ENCODE data around the gene NT5DC1.
"Not testable (repeated sequence)": the region's sequence is repeated elsewhere in the genome, so short reads cannot be mapped to it uniquely, and the experiment has no call there.

The NT5DC1 gene

GRCh38 chr6:116280933-116281316, 180.3 kb downstream of the NT5DC1 start:
- no peak for DNase-seq

GRCh38 chr6:116282698-116283097, 182.0 kb downstream of the NT5DC1 start:
- DNase-seq, result no peak

GRCh38 chr6:116283191-116283590, 182.5 kb downstream of the NT5DC1 start:
- DNase-seq, result no peak

GRCh38 chr6:116284984-116285383, 184.3 kb downstream of the NT5DC1 start:
- not testable (repeated sequence) for DNase-seq

- DNase-seq, result no peak
Observed at GRCh38 chr6:116286773-116287358, 186.2 kb downstream of the NT5DC1 start.

GRCh38 chr6:116287689-116288282, 187.1 kb downstream of the NT5DC1 start:
- DNase-seq, result peak in 1 of 2 experiments; percentile 53

GRCh38 chr6:116289876-116290275, 189.2 kb downstream of the NT5DC1 start:
- no peak for DNase-seq

- DNase-seq, result no peak
Observed at GRCh38 chr6:116290799-116291198, 190.1 kb downstream of the NT5DC1 start.

- DNase-seq, result no peak
Observed at GRCh38 chr6:116291701-116292396, 191.2 kb downstream of the NT5DC1 start.

- DNase-seq, result no peak
Observed at GRCh38 chr6:116292553-116292952, 191.9 kb downstream of the NT5DC1 start.

GRCh38 chr6:116298273-116298672, 197.6 kb downstream of the NT5DC1 start:
- DNase-seq, result no peak

GRCh38 chr6:116298973-116299372, 198.3 kb downstream of the NT5DC1 start:
- DNase-seq, result no peak

Measured in NCI-H1930 (cell line).